GM12891 (cell line): ENCODE data around the gene DPP4.

Experiments
- PAX5 ChIP-seq: IDR thresholded peaks from 2 replicates; pipeline ENCODE4 v1.6.1; 2011; ENCODE audit warnings: low read length, moderate library complexity, mild to moderate bottlenecking; ENCODE audit not compliant: insufficient read depth, severe bottlenecking
- POLR2A ChIP-seq: IDR thresholded peaks from 2 replicates; pipeline ENCODE4 v1.6.1; 2011; ENCODE audit warnings: low read depth, low read length, control low read depth
- POLR2AphosphoS5 ChIP-seq: IDR thresholded peaks from 2 replicates; pipeline ENCODE4 v1.6.1; 2011; ENCODE audit warnings: low read depth, low read length, control low read depth
- POU2F2 ChIP-seq: IDR thresholded peaks from 2 replicates; pipeline ENCODE4 v1.6.1; 2011; ENCODE audit warnings: low read depth, mild to moderate bottlenecking, control low read depth, low read length, moderate library complexity
- SPI1 ChIP-seq: IDR thresholded peaks from 2 replicates; pipeline ENCODE4 v1.6.1; 2011; ENCODE audit warnings: low read depth, low read length, control low read depth
- TAF1 ChIP-seq: IDR thresholded peaks from 2 replicates; pipeline ENCODE4 v1.6.1; 2011; ENCODE audit warnings: low read depth, low read length, control low read depth

- TF ChIP-seq POLR2A (no peak), POU2F2 (no peak), TAF1 (no peak), POLR2AphosphoS5 (no peak), SPI1 (no peak), PAX5 (no peak)
Measured at GRCh38 chr2:161974461-161974860, 99.6 kb downstream of the DPP4 start.
